Neuronal stem cell (in vitro differentiated cells): ENCODE measurements around the gene MRPL52.

Experiments used
- DNase-seq: peaks from one replicate; pipeline ENCODE4 v3.0.0-alpha.2; 2013; ENCODE audit warnings: low spot score
- H2AFZ ChIP-seq: one replicate; pipeline ENCODE4 v1.6.1; 2013; ENCODE audit warnings: mild to moderate bottlenecking, low read length, inconsistent platforms
- H2AK5ac ChIP-seq: 2 replicates; pipeline ENCODE4 v1.6.1; 2013; ENCODE audit warnings: low read depth, mild to moderate bottlenecking, inconsistent platforms, low read length, moderate library complexity, mixed read lengths
- H2BK120ac ChIP-seq: 2 replicates; pipeline ENCODE4 v1.6.1; 2013; ENCODE audit warnings: low read depth, mild to moderate bottlenecking, inconsistent platforms, low read length, moderate library complexity, mixed read lengths
- H2BK12ac ChIP-seq: one replicate; pipeline ENCODE4 v1.6.1; 2013; ENCODE audit warnings: low read length, inconsistent platforms
- H2BK15ac ChIP-seq: 2 replicates; pipeline ENCODE4 v1.6.1; 2013; ENCODE audit warnings: mild to moderate bottlenecking, low read length, inconsistent platforms, mixed read lengths
- H2BK5ac ChIP-seq: one replicate; pipeline ENCODE4 v1.6.1; 2013; ENCODE audit warnings: inconsistent platforms, mild to moderate bottlenecking, low read length, moderate library complexity
- H3K14ac ChIP-seq: one replicate; pipeline ENCODE4 v1.6.1; 2013; ENCODE audit warnings: low read length, inconsistent platforms
- H3K18ac ChIP-seq: 2 replicates; pipeline ENCODE4 v1.6.1; 2013; ENCODE audit warnings: low read length, inconsistent platforms
- H3K23ac ChIP-seq: 2 replicates; pipeline ENCODE4 v1.6.1; 2013; ENCODE audit warnings: low read depth, mild to moderate bottlenecking, mixed read lengths, low read length, inconsistent platforms; ENCODE audit not compliant: poor library complexity
- H3K27ac ChIP-seq: replicated peaks from 3 replicates; pipeline ENCODE4 v1.5.1; 2013; ENCODE audit warnings: low read length, inconsistent platforms
- H3K27me3 ChIP-seq, 3 experiments: 2 replicates each; pipeline ENCODE4 v1.6.1; 2013; ENCODE audit warnings: low read length in 3 of 3, mild to moderate bottlenecking in 2 of 3, inconsistent platforms in 1 of 3, low read depth in 1 of 3, mixed read lengths in 1 of 3, moderate library complexity in 1 of 3; ENCODE audit not compliant: control insufficient read depth in 3 of 3, insufficient read depth in 3 of 3
- H3K36me3 ChIP-seq, 2 donors: replicated peaks in 1 of 2; 2 replicates each; pipeline ENCODE4 v1.6.1; 2013; ENCODE audit warnings: low read length in 2 of 2; ENCODE audit not compliant: control insufficient read depth in 2 of 2, insufficient read depth in 2 of 2
- H3K4ac ChIP-seq: 2 replicates; pipeline ENCODE4 v1.6.1; 2013; ENCODE audit warnings: inconsistent platforms, mild to moderate bottlenecking, low read length, moderate library complexity
- H3K4me1 ChIP-seq, 2 donors: 1 replicate in 1 of 2; 2 replicates in 1 of 2; pipeline ENCODE4 v1.6.1; 2013; ENCODE audit warnings: low read length in 2 of 2, low read depth in 1 of 2; ENCODE audit not compliant: control insufficient read depth in 2 of 2, insufficient read depth in 1 of 2
- H3K4me2 ChIP-seq: one replicate; pipeline ENCODE4 v1.6.1; 2013; ENCODE audit warnings: mild to moderate bottlenecking, low read length, inconsistent platforms; ENCODE audit not compliant: insufficient read depth, poor library complexity, severe bottlenecking
- H3K4me3 ChIP-seq, 2 donors: 2 replicates each; pipeline ENCODE4 v1.5.1; 2013; ENCODE audit warnings: low read length in 2 of 2, mild to moderate bottlenecking in 2 of 2, inconsistent platforms in 1 of 2, moderate library complexity in 1 of 2
- H3K79me1 ChIP-seq: one replicate; pipeline ENCODE4 v1.6.1; 2013; ENCODE audit warnings: low read depth, mild to moderate bottlenecking, inconsistent platforms, low read length, moderate library complexity
- H3K9ac ChIP-seq: one replicate; pipeline ENCODE4 v1.6.1; 2013; ENCODE audit warnings: mild to moderate bottlenecking, low read depth, low read length, inconsistent platforms; ENCODE audit not compliant: poor library complexity
- H3K9me3 ChIP-seq, 2 donors: replicated peaks in 1 of 2; 2 replicates each; pipeline versions ENCODE3 to v1.6.1; 2013; ENCODE audit warnings: low read length in 2 of 2, mild to moderate bottlenecking in 2 of 2, inconsistent platforms in 1 of 2, low read depth in 1 of 2, mixed read lengths in 1 of 2, moderate library complexity in 1 of 2; ENCODE audit not compliant: control insufficient read depth in 2 of 2, insufficient read depth in 1 of 2
- H4K8ac ChIP-seq: one replicate; pipeline ENCODE4 v1.6.1; 2013; ENCODE audit warnings: low read depth, mild to moderate bottlenecking, inconsistent platforms, low read length, moderate library complexity
- H4K91ac ChIP-seq: one replicate; pipeline ENCODE4 v1.6.1; 2013; ENCODE audit warnings: low read length, low read depth, mild to moderate bottlenecking, inconsistent platforms; ENCODE audit not compliant: poor library complexity
- WGBS, 2 donors: extraction: QIAGEN DNeasy Blood & Tissue Kit; methylation state at CpG; one replicate each; pipeline ENCODE4 v1.1.7; 2013; ENCODE audit warnings: missing lambda C conversion rate in 2 of 2, mixed read lengths in 1 of 2; ENCODE audit not compliant: insufficient read length in 2 of 2, insufficient replicate concordance in 1 of 2; ENCODE audit errors: extremely low coverage in 2 of 2; 5-methylcytosine and 5-hydroxymethylcytosine counted together

MRPL52 gene

DNA sequence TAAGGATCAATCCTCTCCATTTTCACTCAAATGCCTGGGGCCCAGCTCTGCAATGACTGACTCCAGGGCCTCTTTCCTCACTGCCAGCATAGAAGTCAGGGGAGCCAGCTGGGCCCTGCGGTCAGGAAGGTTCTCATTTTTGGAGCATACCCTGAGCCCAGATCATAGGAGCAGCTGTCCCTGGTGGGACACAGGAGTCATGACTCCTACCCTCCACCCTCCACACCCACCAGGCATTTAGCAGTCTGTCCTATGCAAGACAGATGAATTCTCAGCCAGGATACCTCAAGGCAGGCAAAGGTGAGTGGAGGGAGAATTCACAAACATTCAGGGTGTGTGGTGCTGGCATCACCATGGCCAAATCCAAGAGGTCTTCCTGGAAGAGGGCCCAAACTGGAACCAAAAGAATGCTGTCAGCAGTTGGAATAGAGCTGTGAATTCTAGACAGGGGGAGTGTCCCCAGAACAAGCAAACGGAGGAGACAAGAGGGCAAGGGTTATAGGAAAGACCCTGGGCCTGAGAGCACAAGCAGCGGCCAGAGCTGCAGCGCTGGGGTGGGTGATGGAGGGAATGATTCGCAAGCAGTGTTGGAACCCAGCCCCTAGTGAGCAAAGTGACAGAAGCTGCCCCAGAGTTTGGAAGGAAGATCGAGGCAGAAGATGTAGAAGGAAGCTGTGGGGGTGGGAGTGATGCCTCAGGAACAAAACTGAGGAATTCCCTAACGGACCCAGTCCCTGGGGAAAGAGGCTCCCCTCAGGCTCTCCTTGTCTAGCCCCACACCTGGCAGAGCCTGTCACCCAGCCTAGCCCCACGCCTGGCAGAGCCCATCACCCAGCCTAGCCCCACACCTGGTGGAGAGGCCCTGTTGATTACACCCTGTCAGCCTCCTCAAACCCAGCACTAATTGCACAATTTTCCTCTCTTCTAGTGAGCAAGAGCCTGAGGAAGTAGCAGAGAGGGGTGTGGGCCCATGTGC, 48.9 kb downstream of the MRPL52 start:
- peak overlapping the region in 1 of 2 donors; percentile 46 for H3K4me3 ChIP-seq
- H3K36me3 ChIP-seq = peaks cover 8 to 29% of the 10 kb centered on the region in 2 donors
- no CpG with 5 or more reads among the region's 8 CpGs for WGBS, 2 donors
- H3K14ac ChIP-seq = peak overlapping the region; percentile 60
- no peaks in the 10 kb centered on the region for H3K79me1 ChIP-seq
- no peak for DNase-seq
- H2BK15ac ChIP-seq = no peak overlapping the region
- no peak overlapping the region for H4K8ac ChIP-seq
- no peak overlapping the region for H4K91ac ChIP-seq
- H3K23ac ChIP-seq = no peak overlapping the region
- H3K4me2 ChIP-seq = no peak overlapping the region
- H3K9ac ChIP-seq = no peak overlapping the region
- H3K4me1 ChIP-seq = peaks cover 14 to 15% of the 10 kb centered on the region in 2 donors
- no peaks in the 10 kb centered on the region for H3K27me3 ChIP-seq
- H2AFZ ChIP-seq = no peak overlapping the region
- no peaks in the 10 kb centered on the region for H3K9me3 ChIP-seq
- H2BK5ac ChIP-seq = no peak overlapping the region
- H3K4ac ChIP-seq = no peak overlapping the region
- H3K27ac ChIP-seq = no peak overlapping the region
- peak overlapping the region; percentile 73 for H2AK5ac ChIP-seq
- no peak overlapping the region for H2BK120ac ChIP-seq
- no peak overlapping the region for H2BK12ac ChIP-seq
- no peak overlapping the region for H3K18ac ChIP-seq

DNA sequence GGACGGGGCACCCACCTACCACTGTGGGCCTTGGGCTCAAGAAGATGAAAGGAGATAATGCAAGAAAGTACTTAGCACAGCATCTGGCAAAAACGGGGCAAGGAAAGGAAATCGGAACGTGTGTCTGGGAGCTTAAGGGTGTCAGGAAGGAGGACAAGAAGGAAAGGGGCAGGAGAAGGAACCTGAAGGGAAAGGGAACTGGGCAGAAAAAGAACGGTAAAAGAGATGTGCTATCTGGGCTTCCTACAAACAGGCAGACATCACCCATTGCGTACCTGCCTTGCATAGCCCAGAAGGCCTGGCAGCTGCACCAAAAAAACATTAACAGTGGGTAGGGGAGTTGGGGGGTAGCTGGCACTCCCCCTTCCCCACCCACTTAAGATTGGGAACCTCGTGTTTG, 52.4 kb downstream of the MRPL52 start:
- Histone ChIP-seq H3K9ac (no peak overlapping the region), H2BK12ac (peak overlapping the region; percentile 26), H3K9me3 (no peaks in the 10 kb centered on the region), H2BK120ac (no peak overlapping the region), H3K18ac (peak overlapping the region; percentile 9), H3K23ac (no peak overlapping the region), H4K91ac (no peak overlapping the region), H4K8ac (no peak overlapping the region), H2BK5ac (no peak overlapping the region), H3K4me3 (no peak overlapping the region), H3K14ac (no peak overlapping the region), H3K4ac (no peak overlapping the region), H3K4me2 (no peak overlapping the region), H3K36me3 (peaks cover 0 to under 1% of the 10 kb centered on the region in 2 donors), H3K4me1 (peaks cover 29 to 35% of the 10 kb centered on the region in 2 donors), H3K27ac (no peak overlapping the region), H2BK15ac (no peak overlapping the region), H3K79me1 (no peaks in the 10 kb centered on the region), H2AFZ (peak overlapping the region; percentile 61), H2AK5ac (no peak overlapping the region), H3K27me3 (peaks cover 0 to 6% (median 0%) of the 10 kb centered on the region in 3 experiments)
- DNase-seq = no peak
- no CpG with 5 or more reads among the region's 7 CpGs for WGBS, 2 donors

DNA sequence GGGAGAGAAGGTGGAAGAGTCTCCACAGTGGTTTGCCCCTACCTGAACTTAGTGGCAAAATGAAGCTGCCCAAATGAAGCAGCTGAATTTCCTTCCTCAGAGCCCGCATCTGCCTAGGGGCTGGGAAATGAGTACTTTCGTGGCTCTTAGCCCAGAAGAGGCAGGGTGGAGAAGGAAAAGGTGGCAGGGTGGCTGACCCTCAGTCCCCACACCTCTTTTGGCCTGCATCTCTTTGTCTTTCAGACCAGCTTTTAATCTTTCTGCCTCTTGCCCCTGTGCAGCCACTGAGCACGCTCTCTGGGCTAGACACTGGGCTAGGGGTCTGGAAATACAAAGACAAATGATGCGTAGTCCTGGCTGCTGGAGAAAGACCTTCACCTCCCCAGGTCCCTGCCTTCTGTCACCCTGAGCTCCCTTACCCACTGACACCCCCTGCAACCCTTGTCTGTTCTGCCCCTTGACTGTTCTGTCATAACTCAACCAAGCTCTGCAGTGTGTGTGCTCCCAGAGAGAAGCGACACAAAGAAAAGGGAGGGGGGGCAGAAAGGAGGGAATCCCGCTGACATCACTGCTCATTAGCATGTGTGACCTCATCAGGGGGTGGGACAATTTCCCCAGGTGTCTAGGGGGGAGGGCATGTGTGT, 53.0 kb downstream of the MRPL52 start:
- H2BK12ac ChIP-seq = peak overlapping the region; percentile 26
- no peak overlapping the region for H3K23ac ChIP-seq
- peak overlapping the region; percentile 78 for H3K9ac ChIP-seq
- H2BK5ac ChIP-seq = no peak overlapping the region
- H3K36me3 ChIP-seq = no peaks in the 10 kb centered on the region
- H3K4ac ChIP-seq = no peak overlapping the region
- H2AFZ ChIP-seq = peak overlapping the region; percentile 61
- H3K4me3 ChIP-seq = no peak overlapping the region
- H3K14ac ChIP-seq = no peak overlapping the region
- no peaks in the 10 kb centered on the region for H3K79me1 ChIP-seq
- peak overlapping the region; percentile 9 for H3K18ac ChIP-seq
- H3K27ac ChIP-seq = peak overlapping the region; percentile 27
- peak overlapping the region; percentile 81 for H3K4me2 ChIP-seq
- H3K4me1 ChIP-seq = peaks cover 30 to 35% of the 10 kb centered on the region in 2 donors
- no peak overlapping the region for H2AK5ac ChIP-seq
- H4K8ac ChIP-seq = peak overlapping the region; percentile 33
- H3K27me3 ChIP-seq = peaks cover 0 to 6% (median 0%) of the 10 kb centered on the region in 3 experiments
- H2BK15ac ChIP-seq = no peak overlapping the region
- no CpG with 5 or more reads among the region's 6 CpGs for WGBS, 2 donors
- H4K91ac ChIP-seq = no peak overlapping the region
- no peaks in the 10 kb centered on the region for H3K9me3 ChIP-seq
- DNase-seq = no peak
- H2BK120ac ChIP-seq = no peak overlapping the region
